GM06990 (cell line): ENCODE measurements around the gene SAMD14.

ENCODE experiments used
- DNase-seq: peaks from one replicate; pipeline ENCODE4 v3.0.0-alpha.2; 2011; ENCODE audit not compliant: insufficient read length; ENCODE audit errors: extremely low read depth
- H3K27me3 ChIP-seq: replicated peaks from 2 replicates; pipeline ENCODE4 v1.6.0; 2011; ENCODE audit warnings: low read length; ENCODE audit not compliant: control insufficient read depth, insufficient read depth
- H3K36me3 ChIP-seq: 2 replicates; pipeline ENCODE4 v1.5.1; 2011; ENCODE audit warnings: low read length; ENCODE audit not compliant: control insufficient read depth, insufficient read depth
- H3K4me3 ChIP-seq: replicated peaks from 2 replicates; pipeline ENCODE4 v1.5.1; 2011; ENCODE audit warnings: low read depth, mild to moderate bottlenecking, control low read depth, low read length
- CTCF ChIP-seq: IDR thresholded peaks from 2 replicates; pipeline ENCODE4 v1.5.1; 2011; ENCODE audit warnings: low read length, control low read depth, mild to moderate bottlenecking, inconsistent platforms; ENCODE audit not compliant: insufficient read depth, poor library complexity, severe bottlenecking

Gene SAMD14

DNA sequence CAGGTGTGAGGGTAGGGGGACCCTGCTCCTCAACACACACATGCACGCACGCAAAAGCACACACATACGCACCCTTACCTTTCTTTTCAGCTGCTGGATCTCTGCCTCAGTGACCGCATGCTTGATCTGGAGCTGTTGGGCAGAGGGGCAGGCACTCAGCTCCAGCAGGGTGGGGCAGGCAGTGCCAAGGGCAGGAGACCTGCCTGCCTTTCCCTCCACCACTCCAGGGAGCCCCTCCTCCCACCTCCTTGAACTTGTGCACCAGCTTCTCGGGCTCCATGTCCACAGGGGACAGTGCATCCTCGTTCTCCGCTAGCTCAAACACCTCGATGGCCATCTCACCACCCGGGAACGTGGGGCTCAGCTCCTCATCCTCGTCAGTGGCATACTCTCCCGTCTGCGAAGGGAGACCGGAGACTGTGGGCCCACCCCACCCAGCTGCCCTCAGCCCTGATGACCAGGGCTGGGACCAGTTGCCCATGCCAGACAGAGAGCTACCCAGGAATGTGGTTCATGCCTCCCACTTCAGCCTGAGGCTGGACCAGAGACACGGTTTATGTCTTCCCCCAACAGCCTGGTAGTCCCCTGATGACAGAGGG lies 9.3 kb upstream of the SAMD14 start:
- H3K4me3 ChIP-seq: no peak overlapping the region
- DNase-seq: no peak
- no peaks in the 10 kb centered on the region for H3K27me3 ChIP-seq
- TF ChIP-seq CTCF: no peak
- peaks cover 69% of the 10 kb centered on the region for H3K36me3 ChIP-seq

GRCh38 chr17:50137042-50137441 lies 7.1 kb upstream of the SAMD14 start:
- H3K4me3 ChIP-seq: no peak overlapping the region
- H3K27me3 ChIP-seq: no peaks in the 10 kb centered on the region
- no peak for DNase-seq
- no peak for TF ChIP-seq CTCF
- peaks cover 57% of the 10 kb centered on the region for H3K36me3 ChIP-seq

DNA sequence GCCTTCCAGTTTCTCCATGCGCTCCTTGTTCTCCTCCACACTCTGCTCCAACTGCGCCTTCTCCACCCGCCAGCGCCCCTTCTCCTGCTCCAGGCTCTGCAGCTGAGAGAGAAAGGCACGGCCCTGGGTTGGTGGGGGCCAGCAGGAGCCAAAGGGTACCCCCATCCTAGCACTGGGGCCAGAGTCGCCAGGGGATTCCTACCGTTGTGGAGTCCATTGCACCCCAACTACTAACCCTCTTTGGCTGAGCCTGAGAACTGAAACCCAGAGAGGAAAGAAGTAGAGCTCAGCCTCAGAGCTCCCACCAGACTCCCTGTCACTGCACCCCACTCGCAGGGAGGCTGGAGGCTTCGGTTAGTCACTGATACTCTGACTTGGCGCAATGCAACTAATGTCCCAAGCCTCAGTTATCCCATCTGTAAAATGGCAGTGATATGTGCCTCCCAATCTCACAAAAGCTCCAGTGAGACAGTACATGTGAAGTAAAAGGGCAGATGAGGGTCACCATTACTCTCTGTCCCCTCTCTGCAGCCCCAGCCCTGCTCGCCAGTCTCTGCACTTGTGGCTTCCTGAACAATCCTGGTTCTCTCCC lies 6.2 kb upstream of the SAMD14 start:
- no peak for DNase-seq
- TF ChIP-seq CTCF: no peak
- Histone ChIP-seq H3K36me3 (peaks cover 52% of the 10 kb centered on the region), H3K4me3 (no peak overlapping the region), H3K27me3 (no peaks in the 10 kb centered on the region)

DNA sequence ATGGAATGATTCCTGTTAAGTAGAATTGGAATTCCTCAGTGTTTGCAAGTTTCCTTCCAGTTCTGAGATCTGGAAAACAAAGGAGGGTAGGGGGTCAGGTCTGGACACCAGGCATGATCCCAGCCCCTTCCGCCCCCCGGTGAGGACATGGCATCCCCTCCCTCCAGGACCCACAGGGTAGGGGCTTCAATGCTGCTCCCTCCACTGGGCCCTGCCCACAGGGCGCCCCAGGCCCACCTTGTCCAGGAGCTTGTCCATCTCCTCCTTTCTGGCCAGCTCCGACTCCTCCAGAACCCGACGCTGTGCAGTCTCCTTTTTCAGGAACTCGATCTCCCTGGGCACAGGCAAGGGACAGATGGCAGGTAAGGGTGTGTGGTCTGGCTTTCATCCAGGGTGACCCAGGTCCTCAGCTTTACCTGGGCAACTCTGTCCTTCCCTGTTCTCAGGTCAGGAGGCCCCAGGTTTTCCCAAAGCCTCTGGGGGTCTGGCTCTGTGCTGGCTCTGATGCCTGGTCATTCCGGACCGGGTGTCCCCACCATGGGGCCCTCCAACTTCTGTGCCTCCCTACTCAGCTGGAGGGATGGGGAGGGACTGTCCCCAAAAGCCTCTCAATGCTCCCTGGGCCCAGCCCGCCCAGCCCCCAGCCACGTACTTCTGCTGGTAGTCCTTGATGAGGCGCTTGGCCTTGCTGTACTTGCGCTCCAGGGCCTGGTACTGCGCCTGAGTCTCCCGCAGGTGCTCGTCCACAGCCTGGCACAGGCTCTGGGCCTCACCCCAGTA lies 5.5 kb upstream of the SAMD14 start:
- Histone ChIP-seq H3K36me3 (peaks cover 47% of the 10 kb centered on the region), H3K27me3 (no peaks in the 10 kb centered on the region), H3K4me3 (no peak overlapping the region)
- TF ChIP-seq CTCF: no peak
- no peak for DNase-seq

DNA sequence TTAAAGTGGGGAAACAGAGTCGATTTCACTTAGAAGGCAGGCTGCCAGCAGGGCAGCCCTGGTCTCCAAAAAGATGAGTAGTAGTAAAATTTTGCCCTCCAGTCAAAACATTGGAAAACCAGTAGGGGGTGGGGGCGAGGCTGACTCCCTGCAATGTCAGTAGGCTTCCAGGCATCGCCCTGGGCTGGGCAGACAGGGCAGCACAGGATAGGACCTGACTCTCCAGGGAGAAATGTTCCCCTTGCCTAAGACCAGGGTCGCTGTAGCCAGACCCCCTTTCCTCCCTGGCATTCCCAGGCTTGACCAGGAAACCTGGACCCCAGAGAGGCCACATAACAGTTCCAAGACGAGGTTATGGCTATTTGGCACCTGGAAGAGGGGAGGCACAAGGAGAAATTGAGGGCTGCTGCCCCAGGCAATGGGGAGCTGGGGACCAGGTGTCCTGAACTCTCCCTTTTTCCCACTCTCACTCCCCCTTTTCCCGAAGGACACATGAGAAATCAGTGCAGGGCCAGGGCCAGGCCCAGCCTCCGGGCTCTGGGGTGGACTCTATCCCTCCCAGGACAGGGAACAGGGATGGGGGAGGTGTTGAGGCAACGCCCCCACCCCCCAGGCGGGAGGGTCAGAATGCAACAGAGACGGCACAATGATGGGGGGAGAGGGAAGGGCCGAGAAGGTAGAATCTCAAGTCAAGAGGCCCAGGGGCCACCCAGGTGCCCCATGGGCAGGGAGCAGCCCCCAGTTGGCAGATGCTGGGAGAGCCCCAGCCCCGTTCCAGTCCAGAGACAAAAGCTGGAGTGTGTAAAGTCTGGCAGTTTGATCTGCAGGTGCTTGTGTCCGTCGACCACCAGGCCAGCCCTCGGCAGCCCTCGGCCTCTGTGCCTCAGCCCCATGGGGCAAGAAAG lies 4.5 kb upstream of the SAMD14 start:
- no peak overlapping the region for H3K4me3 ChIP-seq
- H3K27me3 ChIP-seq: no peaks in the 10 kb centered on the region
- no peak for TF ChIP-seq CTCF
- no peak for DNase-seq
- peaks cover 43% of the 10 kb centered on the region for H3K36me3 ChIP-seq
